ENCODE data around the gene KYAT1.

- TF ChIP-seq CTCF (IDR thresholded peaks at IDR 0.05 in 8 of 11, conservative IDR thresholded peaks at IDR 0.05 in 3 of 11) (no peak), POLR2AphosphoS5 (IDR thresholded peaks at IDR 0.05) (no peak)
These were observed 76.1 kb downstream of the KYAT1 start for GRCh38 chr9:128805661-128806060.

All from spleen (tissue), 7 donors.